Fibroblast of villous mesenchyme (primary cell): ENCODE data around the gene TMEM52. TPM values are rescaled to one million over a fixed set of nuclear protein-coding genes. Genes with fewer than 3 reads are reported as not detected.
"Not testable (repeated sequence)": the region's sequence is repeated elsewhere in the genome, so short reads cannot be mapped to it uniquely, and the experiment has no call there.

Experiments
- DNase-seq: peaks from one replicate; pipeline ENCODE4 v3.0.0-alpha.2; 2010; ENCODE audit warnings: low read depth
- H3K4me3 ChIP-seq: 2 replicates; pipeline ENCODE4 v1.5.1; 2011; ENCODE audit warnings: low read depth, mild to moderate bottlenecking, low read length
- total RNA-seq: library from RNA; depleted of rRNA; stranded (reverse); fragments of >200 nt; gene quantifications from 2 replicates; pipeline ENCODE4 v1.2.3, GENCODE V29; 2012
- TF ChIP-seq, protein P1 (sequence below): IDR thresholded peaks from 2 replicates; pipeline ENCODE4 v1.5.1; 2012; ENCODE audit warnings: low read depth, mild to moderate bottlenecking, low read length; ENCODE audit not compliant: insufficient read depth

Gene TMEM52
- total RNA-seq, 1 donor = 0.43 TPM

DNA sequence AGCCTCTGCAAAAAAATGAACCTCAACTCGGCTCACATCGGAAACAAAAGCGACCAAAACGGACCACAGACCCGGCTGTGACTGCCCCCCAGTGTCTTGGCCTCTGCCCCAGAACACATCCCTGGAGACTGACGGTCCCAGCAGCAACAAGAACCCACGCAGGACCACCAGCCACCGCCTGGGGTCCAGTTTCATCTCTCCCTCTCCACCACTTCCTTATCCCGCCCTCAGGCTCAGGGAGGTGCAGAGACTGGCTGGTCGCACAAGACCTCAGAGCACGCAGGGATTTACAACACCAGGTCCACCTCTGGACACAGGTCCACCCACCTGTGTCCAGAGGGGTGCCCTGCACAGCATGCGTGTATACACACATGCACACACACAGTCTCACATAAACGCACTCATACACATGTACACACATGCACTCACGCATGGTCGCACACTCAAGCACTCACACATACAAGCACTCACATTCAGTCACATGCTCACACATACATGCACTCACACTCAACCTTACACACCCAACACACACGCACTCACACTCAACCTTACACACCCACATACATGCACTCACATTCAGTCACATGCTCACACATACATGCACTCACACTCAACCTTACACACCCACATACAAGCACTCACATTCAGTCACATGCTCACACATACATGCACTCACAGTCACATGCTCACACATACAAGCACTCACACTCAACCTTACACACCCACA, 18.6 kb upstream of the TMEM52 start:
- no peak overlapping the region for H3K4me3 ChIP-seq
- no peak for DNase-seq
- TF ChIP-seq, protein P1, sequence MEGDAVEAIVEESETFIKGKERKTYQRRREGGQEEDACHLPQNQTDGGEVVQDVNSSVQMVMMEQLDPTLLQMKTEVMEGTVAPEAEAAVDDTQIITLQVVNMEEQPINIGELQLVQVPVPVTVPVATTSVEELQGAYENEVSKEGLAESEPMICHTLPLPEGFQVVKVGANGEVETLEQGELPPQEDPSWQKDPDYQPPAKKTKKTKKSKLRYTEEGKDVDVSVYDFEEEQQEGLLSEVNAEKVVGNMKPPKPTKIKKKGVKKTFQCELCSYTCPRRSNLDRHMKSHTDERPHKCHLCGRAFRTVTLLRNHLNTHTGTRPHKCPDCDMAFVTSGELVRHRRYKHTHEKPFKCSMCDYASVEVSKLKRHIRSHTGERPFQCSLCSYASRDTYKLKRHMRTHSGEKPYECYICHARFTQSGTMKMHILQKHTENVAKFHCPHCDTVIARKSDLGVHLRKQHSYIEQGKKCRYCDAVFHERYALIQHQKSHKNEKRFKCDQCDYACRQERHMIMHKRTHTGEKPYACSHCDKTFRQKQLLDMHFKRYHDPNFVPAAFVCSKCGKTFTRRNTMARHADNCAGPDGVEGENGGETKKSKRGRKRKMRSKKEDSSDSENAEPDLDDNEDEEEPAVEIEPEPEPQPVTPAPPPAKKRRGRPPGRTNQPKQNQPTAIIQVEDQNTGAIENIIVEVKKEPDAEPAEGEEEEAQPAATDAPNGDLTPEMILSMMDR = no peak

DNA sequence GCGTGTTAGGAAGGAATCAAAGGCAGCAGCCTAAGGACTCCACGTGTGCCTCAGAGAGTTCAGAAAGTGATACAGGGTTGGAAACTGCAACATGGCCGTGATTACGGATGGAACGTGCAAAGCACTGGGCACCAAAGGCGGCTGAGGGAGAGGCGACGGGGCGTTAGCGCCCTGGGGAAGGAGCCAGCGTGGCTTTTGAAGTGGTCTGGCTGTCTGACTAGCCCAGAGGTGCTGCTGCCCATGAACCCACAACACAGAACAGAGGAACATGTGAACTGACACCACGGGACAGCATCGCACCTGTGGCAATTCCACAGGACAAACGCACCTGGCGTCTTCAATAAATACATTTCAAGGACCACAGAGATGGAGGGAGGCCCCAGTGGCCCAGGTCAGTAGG, 18.0 kb upstream of the TMEM52 start:
- TF ChIP-seq, protein P1 = no peak

DNA sequence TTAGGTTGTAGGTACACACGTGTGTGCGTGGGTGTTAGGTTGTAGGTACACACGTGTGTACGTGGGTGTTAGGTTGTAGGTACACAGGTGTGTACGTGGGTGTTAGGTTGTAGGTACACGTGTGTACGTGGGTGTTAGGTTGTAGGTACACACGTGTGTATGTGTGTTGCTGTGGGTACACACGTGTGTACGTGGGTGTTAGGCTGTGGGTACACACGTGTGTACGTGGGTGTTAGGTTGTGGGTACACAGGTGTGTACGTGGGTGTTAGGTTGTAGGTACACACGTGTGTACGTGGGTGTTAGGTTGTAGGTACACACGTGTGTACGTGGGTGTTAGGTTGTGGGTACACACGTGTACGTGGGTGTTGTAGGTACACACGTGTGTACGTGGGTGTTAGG, 15.8 kb upstream of the TMEM52 start:
- not testable (repeated sequence) for H3K4me3 ChIP-seq, DNase-seq

More for the DNA sequence above, 18.0 kb upstream of the TMEM52 start:
- no peak overlapping the region for H3K4me3 ChIP-seq
- no peak for DNase-seq

DNA sequence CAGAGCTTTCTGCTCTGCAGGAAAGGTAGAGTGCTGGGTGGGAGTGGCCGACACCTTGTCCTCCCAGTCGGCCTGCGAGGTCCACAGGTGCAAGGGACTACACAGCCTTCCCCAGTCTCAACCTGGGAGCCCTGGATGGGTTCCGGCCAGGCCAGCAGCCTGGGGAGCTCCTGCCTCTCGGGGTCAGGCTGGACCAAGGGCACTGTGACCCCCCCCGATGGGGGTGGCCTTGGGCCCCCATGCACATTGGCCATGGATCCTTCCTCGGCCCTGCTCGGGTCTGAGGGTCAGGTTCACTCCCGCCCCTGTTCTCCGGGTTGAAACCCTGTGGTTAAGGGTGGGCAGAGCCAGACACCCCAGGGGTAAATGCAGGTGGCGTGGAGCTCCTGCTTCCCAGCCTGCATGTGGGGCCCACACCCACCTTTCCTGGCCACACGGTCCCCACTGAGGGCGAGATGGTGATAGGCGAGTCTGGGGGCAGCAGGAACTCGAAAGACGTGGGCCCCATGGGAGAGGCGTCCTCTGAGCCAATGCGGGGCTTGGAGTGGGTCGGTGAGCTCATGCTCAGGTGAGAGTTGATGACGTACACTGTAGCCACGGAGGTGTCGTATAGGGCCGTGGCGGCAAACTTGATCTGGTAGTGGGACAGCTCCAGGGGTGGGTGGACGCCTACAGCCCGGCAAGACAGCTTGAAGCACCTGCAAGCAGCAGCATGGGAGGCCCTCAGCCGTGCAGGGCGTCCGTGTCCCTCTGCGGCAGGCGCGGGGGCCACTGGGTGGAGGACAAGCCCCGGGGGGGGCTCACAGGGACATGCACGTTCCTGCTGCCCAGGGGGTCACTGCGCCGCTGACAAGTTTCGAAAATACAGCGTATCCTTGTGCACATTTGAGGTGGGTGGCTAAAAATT, 10.8 kb upstream of the TMEM52 start:
- DNase-seq = no peak
- H3K4me3 ChIP-seq = no peak overlapping the region
- TF ChIP-seq, protein P1 = no peak

DNA sequence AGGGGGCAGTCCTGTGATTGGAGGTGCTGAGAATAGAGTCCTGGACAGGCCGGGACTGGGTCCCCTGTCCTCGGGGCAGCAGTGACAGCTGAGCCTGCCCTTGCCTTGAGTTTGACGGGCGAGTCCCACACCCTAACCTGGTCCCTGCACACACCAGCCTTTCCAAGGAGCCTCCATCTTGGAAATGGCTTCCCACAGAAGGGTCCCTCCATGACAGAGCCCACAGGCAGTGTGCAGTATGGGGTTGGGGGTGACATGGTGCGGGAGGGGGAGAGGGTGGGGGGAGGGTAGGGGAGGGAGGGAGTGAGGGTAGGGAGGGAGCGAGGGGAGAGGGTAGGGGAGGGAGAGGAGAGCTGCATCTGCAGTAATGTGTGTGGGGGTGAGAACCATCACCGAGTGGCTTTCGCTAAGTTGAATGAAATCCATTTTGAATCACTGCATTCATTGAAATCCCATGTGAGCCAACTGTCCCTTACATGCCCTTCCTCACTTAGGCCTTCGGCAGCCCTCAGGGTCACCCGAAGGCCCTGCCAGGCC, 10.1 kb upstream of the TMEM52 start:
- TF ChIP-seq, protein P1 = no peak
- no peak overlapping the region for H3K4me3 ChIP-seq
- DNase-seq = no peak

DNA sequence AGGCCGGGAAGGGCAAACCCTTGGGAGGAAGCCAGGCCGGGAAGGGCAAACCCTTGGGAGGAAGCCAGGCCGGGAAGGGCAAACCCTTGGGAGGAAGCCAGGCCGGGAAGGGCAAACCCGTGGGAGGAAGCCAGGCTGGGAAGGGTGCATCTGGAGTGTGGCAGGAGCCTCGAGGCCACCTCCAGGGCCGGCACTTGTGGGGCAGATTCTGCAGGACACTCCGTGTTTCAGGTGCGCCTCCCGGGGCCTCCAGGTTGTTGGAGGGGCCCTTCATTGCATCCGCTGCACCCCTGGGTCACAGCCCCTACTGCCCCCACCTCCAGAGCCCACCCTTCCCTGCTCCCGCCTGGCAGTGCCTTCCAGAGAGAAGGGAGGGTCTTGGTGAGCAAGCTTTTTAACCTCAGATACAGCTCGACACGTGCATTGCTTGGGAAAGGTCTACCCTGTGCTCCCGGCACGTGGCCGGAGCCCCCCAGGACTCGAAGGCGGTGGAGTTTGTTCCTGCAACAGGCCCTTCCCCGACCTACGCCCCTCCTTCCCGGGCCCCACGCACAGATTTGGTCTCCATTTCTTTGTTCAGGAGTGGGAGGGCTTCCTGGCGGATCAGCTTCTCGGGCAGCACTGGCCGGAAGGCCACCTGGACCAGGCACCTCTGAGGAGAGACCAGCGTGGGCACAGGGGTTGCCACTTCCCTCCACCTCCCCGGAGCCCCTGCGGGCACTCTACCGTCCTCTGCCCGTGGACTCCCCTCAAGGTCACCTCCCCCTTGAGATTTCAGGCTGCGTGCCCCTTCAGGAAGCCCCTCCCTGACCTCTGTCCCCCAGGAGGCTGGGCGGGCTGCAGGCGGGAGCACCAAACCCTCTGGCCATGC, 9.4 kb upstream of the TMEM52 start:
- no peak overlapping the region for H3K4me3 ChIP-seq
- DNase-seq = no peak
- TF ChIP-seq, protein P1 = no peak
